Forelimb muscle (tissue), 1 donor: Measurements from ENCODE around the gene LGALS16. TPM values are rescaled to one million over a fixed set of nuclear protein-coding genes. Genes with fewer than 3 reads are reported as not detected.

Experiments
- polyA plus RNA-seq: library from polyadenylated mRNA; unstranded; fragments of 120-200 nt; gene quantifications from one replicate; pipeline ENCODE4 v1.2.1, GENCODE V29; 2013; ENCODE audit not compliant: insufficient read length

LGALS16 gene
- polyA plus RNA-seq, 1 donor: not detected

Other genes starting within 250 kb of the LGALS16 start
- gene ZFP36, start 249.1 kb upstream of the LGALS16 start, polyA plus RNA-seq: 36.5 TPM
- gene PLEKHG2, start 243.2 kb upstream of the LGALS16 start, polyA plus RNA-seq: 43.0 TPM
- 2,074 TPM for gene RPS16, start 220.0 kb upstream of the LGALS16 start, polyA plus RNA-seq
- gene SUPT5H, start 210.3 kb upstream of the LGALS16 start, polyA plus RNA-seq: 81.6 TPM
- 49.2 TPM for gene TIMM50, start 175.1 kb upstream of the LGALS16 start, polyA plus RNA-seq
- 0.10 TPM for gene DLL3, start 157.0 kb upstream of the LGALS16 start, polyA plus RNA-seq
- not detected for gene SELENOV, start 140.8 kb upstream of the LGALS16 start, polyA plus RNA-seq
- gene EID2B, start 123.1 kb upstream of the LGALS16 start, polyA plus RNA-seq: 2.0 TPM
- gene EID2, start 115.8 kb upstream of the LGALS16 start, polyA plus RNA-seq: 8.8 TPM
- 0.25 TPM for gene LGALS13, start 53.4 kb upstream of the LGALS16 start, polyA plus RNA-seq
- gene LGALS14, start 48.6 kb downstream of the LGALS16 start, polyA plus RNA-seq: 0.30 TPM
- 1.3 TPM for gene CLC, start 82.1 kb downstream of the LGALS16 start, polyA plus RNA-seq
- gene LEUTX, start 122.9 kb downstream of the LGALS16 start, polyA plus RNA-seq: not detected
- 53.2 TPM for gene DYRK1B, start 178.2 kb downstream of the LGALS16 start, polyA plus RNA-seq
- 215 TPM for gene FBL, start 190.5 kb downstream of the LGALS16 start, polyA plus RNA-seq